GM12891 (cell line): ENCODE measurements around the gene PITPNM2.

ENCODE experiments used
- PAX5 ChIP-seq: IDR thresholded peaks from 2 replicates; pipeline ENCODE4 v1.6.1; 2011; ENCODE audit warnings: low read length, moderate library complexity, mild to moderate bottlenecking; ENCODE audit not compliant: insufficient read depth, severe bottlenecking
- POLR2A ChIP-seq: IDR thresholded peaks from 2 replicates; pipeline ENCODE4 v1.6.1; 2011; ENCODE audit warnings: low read depth, low read length, control low read depth
- POLR2AphosphoS5 ChIP-seq: IDR thresholded peaks from 2 replicates; pipeline ENCODE4 v1.6.1; 2011; ENCODE audit warnings: low read depth, low read length, control low read depth
- POU2F2 ChIP-seq: IDR thresholded peaks from 2 replicates; pipeline ENCODE4 v1.6.1; 2011; ENCODE audit warnings: low read depth, mild to moderate bottlenecking, control low read depth, low read length, moderate library complexity
- SPI1 ChIP-seq: IDR thresholded peaks from 2 replicates; pipeline ENCODE4 v1.6.1; 2011; ENCODE audit warnings: low read depth, low read length, control low read depth
- TAF1 ChIP-seq: IDR thresholded peaks from 2 replicates; pipeline ENCODE4 v1.6.1; 2011; ENCODE audit warnings: low read depth, low read length, control low read depth

DNA sequence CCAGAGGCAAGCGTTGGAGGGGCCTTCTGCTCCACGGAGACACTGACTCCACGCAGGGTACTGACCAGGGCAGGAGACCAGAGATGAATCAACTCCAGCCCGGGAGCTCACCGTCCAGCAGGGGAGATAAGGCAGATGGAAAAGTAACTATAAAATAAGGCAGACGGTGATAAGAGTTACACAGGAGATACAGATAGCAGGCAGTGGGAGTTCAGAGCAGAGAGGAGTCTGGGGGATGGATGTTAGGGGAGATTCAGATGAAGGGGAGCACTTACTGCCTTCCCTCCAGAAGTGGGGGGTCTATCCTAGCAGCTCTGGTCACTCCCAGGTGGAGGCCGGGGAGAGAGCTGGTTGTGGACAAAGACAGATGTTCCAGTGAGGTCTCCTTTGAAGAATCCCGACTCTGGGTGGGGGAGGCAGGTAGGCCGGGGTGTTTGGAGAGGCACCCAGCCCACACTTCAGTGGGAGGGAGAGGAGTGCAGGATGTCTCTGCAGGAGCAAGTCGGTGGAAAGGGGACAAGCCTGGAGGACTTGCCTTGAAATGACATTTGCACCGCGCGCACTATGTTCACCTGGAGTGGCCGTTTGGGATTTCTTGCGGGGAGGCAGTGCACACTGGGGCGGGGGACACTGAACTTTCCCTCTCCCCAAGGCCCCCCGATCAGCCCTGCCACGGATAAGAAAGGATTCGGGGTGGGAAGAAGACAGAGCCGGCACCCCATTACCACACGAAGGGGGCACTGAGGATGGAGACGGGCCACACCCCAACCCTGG, 1.2 kb downstream of the PITPNM2 start:
- TF ChIP-seq SPI1 (no peak), POLR2A (no peak), POLR2AphosphoS5 (no peak), PAX5 (no peak), POU2F2 (no peak), TAF1 (no peak)
